HG02973 (cell line): ENCODE results near the gene ACP3.

ENCODE experiments used
- ATAC-seq: cut with Tn5 transposase; IDR thresholded peaks from one replicate; pipeline ENCODE4 v1.9.1; 2021; ENCODE audit warnings: moderate library complexity; ENCODE audit not compliant: unreplicated experiment

Gene ACP3

GRCh38 chr3:132311841-132312240, 5.4 kb upstream of the ACP3 start:
- no peak for ATAC-seq

- no peak for ATAC-seq
Observed at GRCh38 chr3:132315851-132316250, 1.4 kb upstream of the ACP3 start.

- ATAC-seq = no peak
Observed at GRCh38 chr3:132318451-132318850, 1.2 kb downstream of the ACP3 start.

- no peak for ATAC-seq
Observed at GRCh38 chr3:132321304-132321703, 4.1 kb downstream of the ACP3 start.

GRCh38 chr3:132325103-132325606, 7.9 kb downstream of the ACP3 start:
- no peak for ATAC-seq

- no peak for ATAC-seq
Observed at GRCh38 chr3:132325634-132326033, 8.4 kb downstream of the ACP3 start.

- ATAC-seq = no peak
Observed at GRCh38 chr3:132326251-132326650, 9.0 kb downstream of the ACP3 start.

GRCh38 chr3:132332082-132332481, 14.9 kb downstream of the ACP3 start:
- no peak for ATAC-seq

- ATAC-seq = no peak
Observed at GRCh38 chr3:132332508-132332907, 15.3 kb downstream of the ACP3 start.

GRCh38 chr3:132341746-132342145, 24.5 kb downstream of the ACP3 start:
- ATAC-seq = no peak

GRCh38 chr3:132342183-132342582, 25.0 kb downstream of the ACP3 start:
- no peak for ATAC-seq

- ATAC-seq = no peak
Observed at GRCh38 chr3:132342610-132343009, 25.4 kb downstream of the ACP3 start.

- ATAC-seq = peak; percentile 53
Observed at GRCh38 chr3:132343018-132343612, 25.9 kb downstream of the ACP3 start.

GRCh38 chr3:132344666-132345280, 27.6 kb downstream of the ACP3 start:
- no peak for ATAC-seq

GRCh38 chr3:132346841-132347736, 29.9 kb downstream of the ACP3 start:
- ATAC-seq = no peak

GRCh38 chr3:132347811-132348210, 30.6 kb downstream of the ACP3 start:
- no peak for ATAC-seq

- no peak for ATAC-seq
Observed at GRCh38 chr3:132348531-132348930, 31.3 kb downstream of the ACP3 start.

GRCh38 chr3:132350814-132351213, 33.6 kb downstream of the ACP3 start:
- ATAC-seq = no peak

- no peak for ATAC-seq
Observed at GRCh38 chr3:132351222-132351806, 34.1 kb downstream of the ACP3 start.

GRCh38 chr3:132352556-132353143, 35.4 kb downstream of the ACP3 start:
- ATAC-seq = peak; percentile 83
